ENCODE results near the gene HMGCR.

HMGCR gene

DNA sequence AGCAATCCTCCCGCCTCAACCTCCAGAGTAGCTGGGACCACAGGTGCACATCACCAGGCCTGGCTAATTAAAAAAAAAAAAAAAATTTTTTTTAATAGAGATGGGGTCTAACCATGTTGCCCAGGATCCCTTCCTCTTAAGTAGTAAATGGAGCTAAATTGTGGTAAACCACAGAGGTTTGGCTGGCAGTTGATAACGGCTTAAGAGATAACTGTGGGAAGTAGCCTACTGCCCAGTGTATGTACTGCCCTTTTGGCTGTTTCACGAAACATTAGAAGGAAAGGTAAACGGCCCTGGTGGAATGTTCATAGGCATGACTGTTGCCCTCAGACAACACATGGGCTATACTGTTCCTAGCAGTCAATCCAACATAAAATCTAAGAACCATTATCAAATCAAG, 44.4 kb downstream of the HMGCR start:
- DNase-seq (ENCODE audit: low read depth, low spot score): no peak

DNA sequence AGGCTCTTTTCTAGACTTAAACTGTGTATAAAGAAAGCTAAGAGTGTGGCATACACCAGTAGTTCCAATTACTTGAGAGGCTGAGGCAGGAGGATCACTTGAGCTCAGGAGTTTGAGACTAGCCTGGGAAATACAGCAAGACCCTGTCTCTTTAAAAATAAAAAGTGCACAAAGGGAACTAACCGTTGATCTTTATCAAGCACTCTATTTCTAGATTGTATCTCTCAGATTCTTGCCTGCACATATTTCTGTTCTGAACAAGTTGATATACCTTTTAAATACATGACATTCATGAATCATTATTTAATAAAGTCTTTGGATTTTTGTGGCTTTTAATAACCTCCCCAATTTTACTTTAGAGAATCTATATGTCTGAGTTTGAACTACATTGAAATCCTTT, 47.2 kb downstream of the HMGCR start:
- DNase-seq (ENCODE audit: low read depth, low spot score): no peak

DNA sequence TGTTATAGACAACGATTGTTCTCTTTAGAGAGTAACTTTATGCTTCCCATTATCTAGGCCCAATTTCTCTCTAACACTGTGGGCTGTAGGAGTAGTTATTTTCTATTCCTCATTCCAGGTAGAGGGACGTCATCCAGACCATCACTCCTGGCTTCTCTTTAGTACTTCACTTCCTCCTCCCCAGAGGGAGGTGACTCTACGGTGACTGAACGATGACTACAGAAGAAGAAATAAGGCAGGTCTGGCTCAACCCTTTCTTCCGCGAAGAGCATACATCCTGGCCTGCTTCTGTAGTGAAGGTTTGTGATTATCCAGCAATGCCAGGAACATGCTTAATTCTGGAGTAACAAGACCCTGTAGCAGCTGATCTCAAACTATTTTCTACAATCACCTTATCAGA, 50.8 kb downstream of the HMGCR start:
- no peak for DNase-seq (ENCODE audit: low read depth, low spot score)

DNA sequence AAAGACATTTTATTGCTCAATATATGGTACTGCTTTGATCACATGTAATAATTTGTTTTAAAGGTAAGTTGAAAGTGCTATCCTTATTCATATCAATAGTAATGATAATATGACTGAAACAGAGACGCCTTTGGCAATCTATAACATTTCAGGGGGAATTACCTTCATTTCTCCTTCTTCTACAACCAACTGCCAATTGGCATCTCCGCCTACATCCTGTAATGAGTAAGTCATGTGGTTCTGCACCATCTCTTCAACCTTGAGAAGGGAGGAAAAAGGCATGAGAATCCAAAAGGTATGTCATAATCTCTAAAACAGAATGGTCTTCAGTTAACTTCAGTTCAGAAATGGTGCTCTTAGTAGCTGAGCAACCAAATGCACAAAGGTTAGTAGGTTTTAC, 52.4 kb downstream of the HMGCR start:
- DNase-seq (ENCODE audit: low read depth, low spot score): no peak

DNA sequence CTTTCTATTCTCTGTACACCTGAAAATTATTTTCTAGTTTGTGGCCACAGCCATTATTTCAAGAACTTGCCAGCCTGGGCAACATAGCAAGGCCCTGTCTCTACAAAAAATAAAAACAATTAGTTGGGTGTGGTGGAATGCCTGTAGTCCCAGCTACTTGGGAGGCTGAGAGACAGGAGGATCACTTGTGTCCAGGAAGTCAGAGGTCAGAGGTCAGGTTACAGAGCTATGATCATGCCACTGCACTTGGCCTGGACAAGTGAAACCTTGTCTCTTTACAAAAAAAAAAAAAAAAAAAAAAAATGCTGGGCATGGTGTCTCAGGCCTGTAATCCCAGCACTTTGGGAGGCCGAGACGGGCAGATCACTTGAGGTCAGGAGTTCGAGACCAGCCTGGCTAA, 58.3 kb downstream of the HMGCR start:
- DNase-seq (ENCODE audit: low read depth, low spot score): no peak

DNA sequence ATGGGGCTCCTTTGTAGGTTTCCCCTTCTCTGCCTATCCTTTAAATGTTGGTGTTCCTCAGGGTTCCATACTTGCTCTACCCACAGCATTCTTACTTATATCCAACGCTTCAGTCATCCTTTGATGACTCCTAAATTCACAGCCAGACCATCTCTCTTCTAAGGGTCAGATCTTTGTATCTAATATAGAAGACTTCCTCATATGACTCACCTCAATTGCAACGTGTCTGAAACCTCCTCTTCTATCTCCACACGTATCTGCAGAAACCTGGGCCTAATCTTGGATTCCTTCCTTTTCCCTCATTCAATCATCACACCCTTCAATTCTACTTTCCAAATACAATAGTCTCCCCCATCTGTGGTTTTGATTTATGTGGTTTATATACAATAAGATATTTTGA, 68.3 kb downstream of the HMGCR start:
- no peak for DNase-seq (ENCODE audit: low read depth, low spot score)

All from brain pericyte (primary cell).